Occipital lobe (tissue), 2 donors: ENCODE measurements around the gene THAP10. TPM values are rescaled to one million over a fixed set of nuclear protein-coding genes. Genes with fewer than 3 reads are reported as not detected.
"Not testable (repeated sequence)": the region's sequence is repeated elsewhere in the genome, so short reads cannot be mapped to it uniquely, and the experiment has no call there.

Experiments
- DNase-seq: peaks from one replicate; lab custom pipeline; 2025; lab: John Stamatoyannopoulos, UW
- total RNA-seq: library from RNA; depleted of rRNA; stranded (reverse); fragments of >200 nt; gene quantifications from one replicate; pipeline ENCODE4 v1.2.3, GENCODE V29; 2014

Gene THAP10
- 4.4 TPM for total RNA-seq

GRCh38 chr15:70892002-70892911 is at the start of gene THAP10, which contains the start of gene LRRC49:
THAP10 (minus strand) TSS chr15:70892433; CDS start chr15:70892272, 161 bp downstream.
LRRC49 (plus strand) TSS chr15:70892826; CDS start chr15:70892895, 69 bp downstream.
- DNase-seq = peak; percentile 86

GRCh38 chr15:70936326-70936725 is 44.1 kb upstream of the THAP10 start:
- DNase-seq = no peak

GRCh38 chr15:70935631-70936030 is 43.4 kb upstream of the THAP10 start:
- DNase-seq = no peak

- DNase-seq = no peak
These were observed 41.2 kb upstream of the THAP10 start for GRCh38 chr15:70933411-70933810.

- DNase-seq = no peak
These were observed 40.2 kb upstream of the THAP10 start for GRCh38 chr15:70932397-70932796.

GRCh38 chr15:70931821-70932220 is 39.6 kb upstream of the THAP10 start:
- DNase-seq = no peak

- not testable (repeated sequence) for DNase-seq
These were observed 34.7 kb upstream of the THAP10 start for GRCh38 chr15:70926914-70927313.

- no peak for DNase-seq
These were observed 31.3 kb upstream of the THAP10 start for GRCh38 chr15:70923311-70924080.

- DNase-seq = no peak
These were observed 29.9 kb upstream of the THAP10 start for GRCh38 chr15:70922119-70922518.

GRCh38 chr15:70920981-70921696 is 28.9 kb upstream of the THAP10 start:
- no peak for DNase-seq

- no peak for DNase-seq
These were observed 25.7 kb upstream of the THAP10 start for GRCh38 chr15:70917955-70918354.

GRCh38 chr15:70916531-70916930 is 24.3 kb upstream of the THAP10 start:
- no peak for DNase-seq

GRCh38 chr15:70912187-70912586 is 20.0 kb upstream of the THAP10 start:
- no peak for DNase-seq

- DNase-seq = no peak
These were observed 18.7 kb upstream of the THAP10 start for GRCh38 chr15:70910958-70911357.

GRCh38 chr15:70907784-70908471 is 15.7 kb upstream of the THAP10 start:
- no peak for DNase-seq

- no peak for DNase-seq
These were observed 14.6 kb upstream of the THAP10 start for GRCh38 chr15:70906842-70907241.

GRCh38 chr15:70902107-70902506 is 9.9 kb upstream of the THAP10 start:
- DNase-seq = no peak

GRCh38 chr15:70892912-70893560 is 803 bp upstream of the THAP10 start:
- DNase-seq = no peak

GRCh38 chr15:70882361-70882760 is 9.9 kb downstream of the THAP10 start:
- no peak for DNase-seq

GRCh38 chr15:70880781-70881180 is 11.5 kb downstream of the THAP10 start:
- no peak for DNase-seq

GRCh38 chr15:70879401-70879800 is 12.8 kb downstream of the THAP10 start:
- no peak for DNase-seq
